ENCODE data around the gene STON1. TPM values are rescaled to one million over a fixed set of nuclear protein-coding genes. Genes with fewer than 3 reads are reported as not detected.
"Not testable (repeated sequence)": the region's sequence is repeated elsewhere in the genome, so short reads cannot be mapped to it uniquely, and the experiment has no call there.

The STON1 gene
- polyA plus RNA-seq (2013, experiment 1 of 2; ENCODE audit: insufficient read length) = 5.9 TPM
- 9.9 TPM for polyA plus RNA-seq (2013, experiment 2 of 2; ENCODE audit: insufficient read length)

- DNase-seq = peak; percentile 58
Measured at GRCh38 chr2:48530033-48530811, at the start of gene STON1. Gene STON1 (plus strand): TSS chr2:48530154. CDS start chr2:48580634, 50,480 bp downstream.

GRCh38 chr2:48480526-48480925 lies 49.4 kb upstream of the STON1 start:
- no peak for DNase-seq

GRCh38 chr2:48482313-48482712 lies 47.6 kb upstream of the STON1 start:
- DNase-seq = peak; percentile 49

GRCh38 chr2:48482769-48483168 lies 47.2 kb upstream of the STON1 start:
- no peak for DNase-seq

- DNase-seq = no peak
Measured at GRCh38 chr2:48483506-48483905, 46.4 kb upstream of the STON1 start.

GRCh38 chr2:48483916-48484315 lies 46.0 kb upstream of the STON1 start:
- peak; percentile 8 for DNase-seq

- DNase-seq = no peak
Measured at GRCh38 chr2:48488545-48488944, 41.4 kb upstream of the STON1 start.

GRCh38 chr2:48496849-48497248 lies 33.1 kb upstream of the STON1 start:
- peak; percentile 88 for DNase-seq

GRCh38 chr2:48504647-48505327 lies 25.2 kb upstream of the STON1 start:
- DNase-seq = peak; percentile 84

GRCh38 chr2:48507111-48507510 lies 22.8 kb upstream of the STON1 start:
- no peak for DNase-seq

GRCh38 chr2:48508461-48509124 lies 21.4 kb upstream of the STON1 start:
- peak; percentile 67 for DNase-seq

- DNase-seq = peak; percentile 68
Measured at GRCh38 chr2:48510329-48510728, 19.6 kb upstream of the STON1 start.

- DNase-seq = no peak
Measured at GRCh38 chr2:48511849-48512470, 18.0 kb upstream of the STON1 start.

GRCh38 chr2:48512571-48512970 lies 17.4 kb upstream of the STON1 start:
- DNase-seq = no peak

GRCh38 chr2:48514348-48515003 lies 15.5 kb upstream of the STON1 start:
- DNase-seq = peak; percentile 59

GRCh38 chr2:48515513-48515985 lies 14.4 kb upstream of the STON1 start:
- DNase-seq = no peak

GRCh38 chr2:48519593-48519992 lies 10.4 kb upstream of the STON1 start:
- no peak for DNase-seq

GRCh38 chr2:48524756-48525155 lies 5.2 kb upstream of the STON1 start:
- not testable (repeated sequence) for DNase-seq

- DNase-seq = no peak
Measured at GRCh38 chr2:48525269-48525943, 4.5 kb upstream of the STON1 start.

- DNase-seq = peak; percentile 54
Measured at GRCh38 chr2:48527226-48527885, 2.6 kb upstream of the STON1 start.

- DNase-seq = no peak
Measured at GRCh38 chr2:48528431-48528830, 1.5 kb upstream of the STON1 start.

Measured in fibroblast of skin of back (primary cell).